ENCODE results near the gene MKNK2. TPM values are rescaled to one million over a fixed set of nuclear protein-coding genes. Genes with fewer than 3 reads are reported as not detected.

MKNK2 gene
- total and polyA plus RNA-seq, 2 donors (not counting 1 experiment from before 2014, with no cell fraction given), result 24.7 to 409 TPM

- Histone ChIP-seq H3K4me1 (ENCODE audit: control insufficient read depth, extremely low read depth, insufficient read depth, low read length) (peaks cover 31% of the 10 kb centered on the region), H3K9ac (ENCODE audit: insufficient read depth, low read length) (no peak overlapping the region), H3K36me3 (ENCODE audit: control insufficient read depth, insufficient read depth, low read length) (no peaks in the 10 kb centered on the region), H3K79me2 (ENCODE audit: control insufficient read depth, insufficient read depth, low read length) (no peaks in the 10 kb centered on the region), H4K20me1 (ENCODE audit: control insufficient read depth, extremely low read depth, insufficient read depth, low read length) (no peaks in the 10 kb centered on the region), H2AFZ (ENCODE audit: low read length) (no peak overlapping the region), H3K9me3 (ENCODE audit: control insufficient read depth, insufficient read depth, low read depth, low read length) (no peaks in the 10 kb centered on the region), H3K4me2 (ENCODE audit: extremely low read depth, insufficient read depth, low read length) (no peak overlapping the region), H3K27me3 (ENCODE audit: control insufficient read depth, insufficient read depth, low read length) (no peaks in the 10 kb centered on the region), H3K27ac (ENCODE audit: insufficient read depth, low read length) (no peak overlapping the region), H3K4me3 (replicated peaks in 1 of 4; ENCODE audit: control extremely low read depth in 1 of 4, insufficient read depth in 1 of 4, low read depth in 3 of 4, low read length in 4 of 4) (no peak overlapping the region)
- TF ChIP-seq, protein P1, sequence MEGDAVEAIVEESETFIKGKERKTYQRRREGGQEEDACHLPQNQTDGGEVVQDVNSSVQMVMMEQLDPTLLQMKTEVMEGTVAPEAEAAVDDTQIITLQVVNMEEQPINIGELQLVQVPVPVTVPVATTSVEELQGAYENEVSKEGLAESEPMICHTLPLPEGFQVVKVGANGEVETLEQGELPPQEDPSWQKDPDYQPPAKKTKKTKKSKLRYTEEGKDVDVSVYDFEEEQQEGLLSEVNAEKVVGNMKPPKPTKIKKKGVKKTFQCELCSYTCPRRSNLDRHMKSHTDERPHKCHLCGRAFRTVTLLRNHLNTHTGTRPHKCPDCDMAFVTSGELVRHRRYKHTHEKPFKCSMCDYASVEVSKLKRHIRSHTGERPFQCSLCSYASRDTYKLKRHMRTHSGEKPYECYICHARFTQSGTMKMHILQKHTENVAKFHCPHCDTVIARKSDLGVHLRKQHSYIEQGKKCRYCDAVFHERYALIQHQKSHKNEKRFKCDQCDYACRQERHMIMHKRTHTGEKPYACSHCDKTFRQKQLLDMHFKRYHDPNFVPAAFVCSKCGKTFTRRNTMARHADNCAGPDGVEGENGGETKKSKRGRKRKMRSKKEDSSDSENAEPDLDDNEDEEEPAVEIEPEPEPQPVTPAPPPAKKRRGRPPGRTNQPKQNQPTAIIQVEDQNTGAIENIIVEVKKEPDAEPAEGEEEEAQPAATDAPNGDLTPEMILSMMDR (conservative IDR thresholded peaks at IDR 0.05 in 1 of 2, IDR thresholded peaks at IDR 0.05 in 1 of 2; ENCODE audit: low read depth in 1 of 2, low read length in 2 of 2), result no peak
- no peak for DNase-seq (ENCODE audit: low read depth in 2 of 2)
These were observed 6.7 kb upstream of the MKNK2 start for GRCh38 chr19:2057484-2058469.

DNA sequence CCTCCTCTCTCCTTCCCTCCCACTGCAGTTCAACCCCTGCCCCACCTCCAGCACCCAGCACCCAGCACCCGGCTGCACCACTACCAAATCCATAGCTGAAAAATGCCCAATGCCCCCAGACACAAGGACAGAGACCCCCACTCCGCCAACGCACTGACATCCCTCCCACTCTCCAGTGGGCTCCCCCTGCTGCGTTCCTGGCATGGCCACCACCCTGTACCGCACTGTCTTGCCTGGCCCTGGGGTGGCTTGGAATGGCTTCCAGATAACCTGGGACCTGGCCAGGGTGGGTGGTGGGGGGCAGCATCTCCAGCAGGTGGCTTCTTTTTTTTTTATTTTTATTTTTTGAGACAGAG is 5.8 kb upstream of the MKNK2 start:
- DNase-seq (ENCODE audit: low read depth in 2 of 2), result no peak
- no peak for TF ChIP-seq EZH2 (IDR thresholded peaks at IDR 0.05; ENCODE audit: low read length, missing control alignments)
- TF ChIP-seq, protein P1 (conservative IDR thresholded peaks at IDR 0.05 in 1 of 2, IDR thresholded peaks at IDR 0.05 in 1 of 2; ENCODE audit: low read depth in 1 of 2, low read length in 2 of 2), result no peak

DNA sequence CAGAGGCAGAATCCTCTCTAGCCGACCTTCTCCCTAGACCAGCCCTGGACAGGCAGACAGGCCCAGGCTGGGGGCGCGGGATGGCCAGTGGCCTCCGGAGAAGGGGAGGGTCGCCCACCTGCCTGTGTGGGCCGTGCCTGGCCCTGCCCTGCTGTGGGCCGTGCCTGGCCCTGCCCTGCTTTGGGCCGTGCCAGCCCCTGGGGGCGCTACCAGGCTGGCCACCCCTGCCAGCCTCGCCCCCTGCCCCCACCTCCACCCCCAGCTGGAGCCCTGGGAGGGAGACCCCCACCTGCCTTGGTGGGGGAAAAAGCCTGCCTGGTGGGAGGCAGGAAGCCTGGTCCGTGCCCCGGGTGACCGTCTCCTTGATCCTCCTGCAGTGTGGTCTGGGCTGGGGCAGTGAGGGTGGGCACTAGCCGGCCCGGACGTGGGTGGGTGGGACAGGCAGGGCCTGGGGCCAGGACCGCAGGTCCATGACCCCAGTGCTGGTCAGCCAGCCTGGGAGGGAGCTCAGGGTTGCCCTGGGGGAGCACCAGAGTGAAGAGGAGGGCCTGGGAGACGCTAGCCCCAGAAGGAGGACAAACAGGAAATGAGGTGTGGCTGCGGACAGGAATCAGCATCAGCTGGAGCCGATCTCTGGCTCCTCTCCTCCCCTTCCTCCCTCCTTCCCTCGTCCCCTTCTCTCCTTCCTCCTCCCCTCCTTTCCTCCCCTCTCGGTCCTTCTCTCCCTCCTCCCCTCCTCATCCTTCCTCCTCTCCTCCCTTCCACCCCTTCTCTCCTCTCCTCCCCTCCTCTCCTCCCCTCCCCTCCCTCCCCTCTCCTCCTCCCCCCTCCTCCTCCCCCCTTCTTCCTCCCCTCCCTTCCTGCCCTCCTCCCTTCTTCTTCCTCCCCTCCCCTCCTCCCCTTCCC is 5.1 kb upstream of the MKNK2 start:
- Histone ChIP-seq H2AFZ (ENCODE audit: low read length) (peak overlapping the region; percentile 45), H3K79me2 (ENCODE audit: control insufficient read depth, insufficient read depth, low read length) (no peaks in the 10 kb centered on the region), H3K9me3 (ENCODE audit: control insufficient read depth, insufficient read depth, low read depth, low read length) (no peaks in the 10 kb centered on the region), H3K4me2 (ENCODE audit: extremely low read depth, insufficient read depth, low read length) (peak overlapping the region; percentile 58), H3K4me1 (ENCODE audit: control insufficient read depth, extremely low read depth, insufficient read depth, low read length) (peaks cover 28% of the 10 kb centered on the region), H3K9ac (ENCODE audit: insufficient read depth, low read length) (peak overlapping the region; percentile 66), H3K27me3 (ENCODE audit: control insufficient read depth, insufficient read depth, low read length) (no peaks in the 10 kb centered on the region), H3K36me3 (ENCODE audit: control insufficient read depth, insufficient read depth, low read length) (no peaks in the 10 kb centered on the region), H3K4me3 (replicated peaks in 1 of 4; ENCODE audit: control extremely low read depth in 1 of 4, insufficient read depth in 1 of 4, low read depth in 3 of 4, low read length in 4 of 4) (peak overlapping the region in 2 of 4 experiments; percentile 4 to 42), H3K27ac (ENCODE audit: insufficient read depth, low read length) (peak overlapping the region; percentile 72), H4K20me1 (ENCODE audit: control insufficient read depth, extremely low read depth, insufficient read depth, low read length) (no peaks in the 10 kb centered on the region)
- no peak for TF ChIP-seq EZH2 (IDR thresholded peaks at IDR 0.05; ENCODE audit: low read length, missing control alignments)
- TF ChIP-seq, protein P1 (conservative IDR thresholded peaks at IDR 0.05 in 1 of 2, IDR thresholded peaks at IDR 0.05 in 1 of 2; ENCODE audit: low read depth in 1 of 2, low read length in 2 of 2), result no peak
- peak; percentile 74 to 87 for DNase-seq (ENCODE audit: low read depth in 2 of 2)

More for the DNA sequence above, 5.8 kb upstream of the MKNK2 start:
- no peaks in the 10 kb centered on the region for H3K27me3 ChIP-seq (ENCODE audit: control insufficient read depth, insufficient read depth, low read length)
- H3K4me1 ChIP-seq (ENCODE audit: control insufficient read depth, extremely low read depth, insufficient read depth, low read length), result peaks cover 28% of the 10 kb centered on the region
- no peak overlapping the region for H3K9ac ChIP-seq (ENCODE audit: insufficient read depth, low read length)
- H3K79me2 ChIP-seq (ENCODE audit: control insufficient read depth, insufficient read depth, low read length), result no peaks in the 10 kb centered on the region
- no peaks in the 10 kb centered on the region for H4K20me1 ChIP-seq (ENCODE audit: control insufficient read depth, extremely low read depth, insufficient read depth, low read length)
- H3K4me3 ChIP-seq (replicated peaks in 1 of 4; ENCODE audit: control extremely low read depth in 1 of 4, insufficient read depth in 1 of 4, low read depth in 3 of 4, low read length in 4 of 4), result no peak overlapping the region
- H3K27ac ChIP-seq (ENCODE audit: insufficient read depth, low read length), result no peak overlapping the region
- H3K4me2 ChIP-seq (ENCODE audit: extremely low read depth, insufficient read depth, low read length), result no peak overlapping the region
- H3K9me3 ChIP-seq (ENCODE audit: control insufficient read depth, insufficient read depth, low read depth, low read length), result no peaks in the 10 kb centered on the region
- H2AFZ ChIP-seq (ENCODE audit: low read length), result no peak overlapping the region
- no peaks in the 10 kb centered on the region for H3K36me3 ChIP-seq (ENCODE audit: control insufficient read depth, insufficient read depth, low read length)

All from fibroblast of lung (primary cell).